Measurements from ENCODE around the gene PTPN3.
A peak's percentile ranks its signal among the peaks of the same experiment; 100 is the strongest.

Gene PTPN3

GRCh38 chr9:109454041-109454440, 44.1 kb downstream of the PTPN3 start:
- DNase-seq (ENCODE audit: low spot score): no peak

- DNase-seq (ENCODE audit: low spot score): no peak
Measured at GRCh38 chr9:109453210-109453842, 44.8 kb downstream of the PTPN3 start.

GRCh38 chr9:109452761-109453160, 45.3 kb downstream of the PTPN3 start:
- DNase-seq (ENCODE audit: low spot score): no peak

- no peak for DNase-seq (ENCODE audit: low spot score)
Measured at GRCh38 chr9:109451311-109452025, 46.6 kb downstream of the PTPN3 start.

GRCh38 chr9:109450346-109450745, 47.8 kb downstream of the PTPN3 start:
- no peak for DNase-seq (ENCODE audit: low spot score)

GRCh38 chr9:109449036-109449798, 48.9 kb downstream of the PTPN3 start:
- DNase-seq (ENCODE audit: low spot score): no peak

GRCh38 chr9:109448223-109448622, 49.9 kb downstream of the PTPN3 start:
- DNase-seq (ENCODE audit: low spot score): no peak

GRCh38 chr9:109447329-109448076, 50.6 kb downstream of the PTPN3 start:
- no peak for DNase-seq (ENCODE audit: low spot score)

- no peak for DNase-seq (ENCODE audit: low spot score)
Measured at GRCh38 chr9:109444771-109445320, 53.3 kb downstream of the PTPN3 start.

GRCh38 chr9:109442716-109443115, 55.4 kb downstream of the PTPN3 start:
- DNase-seq (ENCODE audit: low spot score): no peak

- no peak for DNase-seq (ENCODE audit: low spot score)
Measured at GRCh38 chr9:109441296-109441695, 56.8 kb downstream of the PTPN3 start.

GRCh38 chr9:109440797-109441287, 57.3 kb downstream of the PTPN3 start:
- DNase-seq (ENCODE audit: low spot score): peak; percentile 71

GRCh38 chr9:109440117-109440515, 58.0 kb downstream of the PTPN3 start:
- peak; percentile 53 for DNase-seq (ENCODE audit: low spot score)

- no peak for DNase-seq (ENCODE audit: low spot score)
Measured at GRCh38 chr9:109439378-109440116, 58.6 kb downstream of the PTPN3 start.

- DNase-seq (ENCODE audit: low spot score): no peak
Measured at GRCh38 chr9:109437286-109437685, 60.8 kb downstream of the PTPN3 start.

- DNase-seq (ENCODE audit: low spot score): no peak
Measured at GRCh38 chr9:109436071-109436470, 62.0 kb downstream of the PTPN3 start.

- DNase-seq (ENCODE audit: low spot score): no peak
Measured at GRCh38 chr9:109433476-109433875, 64.6 kb downstream of the PTPN3 start.

- no peak for DNase-seq (ENCODE audit: low spot score)
Measured at GRCh38 chr9:109430231-109430630, 67.9 kb downstream of the PTPN3 start.

- no peak for DNase-seq (ENCODE audit: low spot score)
Measured at GRCh38 chr9:109428854-109429253, 69.3 kb downstream of the PTPN3 start.

GRCh38 chr9:109427886-109428285, 70.2 kb downstream of the PTPN3 start:
- no peak for DNase-seq (ENCODE audit: low spot score)

Measured in pons (tissue), 1 donor.